ENCODE measurements around the gene ALDOC.

- TF ChIP-seq YY1 (IDR thresholded peaks at IDR 0.05; ENCODE audit: insufficient read depth, insufficient read length) (no peak), ZNF274 (IDR thresholded peaks at IDR 0.05; ENCODE audit: low read depth, low read length) (no peak), SUZ12 (IDR thresholded peaks at IDR 0.05; ENCODE audit: extremely low read depth, insufficient read depth, insufficient read length) (no peak)
Measured at GRCh38 chr17:28573040-28573380, 3.7 kb downstream of the ALDOC start.
